Adrenal gland (tissue), 12 donors: ENCODE measurements around the gene SUCLG2. TPM values are rescaled to one million over a fixed set of nuclear protein-coding genes. Genes with fewer than 3 reads are reported as not detected.

Experiments
- DNase-seq, 7 donors: peaks; one replicate each; pipeline ENCODE4 v3.0.0-alpha.2; 2019 to 2020
- H3K27ac ChIP-seq, 5 donors: fragments of 200-600 bp; sonication (generic) in 4 of 5; 1 replicate in 3 of 5; 2 replicates in 2 of 5; pipeline versions ENCODE4 v1.5.1 to v1.8.0; 2016 to 2020; ENCODE audit warnings: mild to moderate bottlenecking in 1 of 5
- H3K27me3 ChIP-seq: fragments of 200-600 bp; 2 replicates; pipeline ENCODE4 v1.8.0; 2021
- H3K36me3 ChIP-seq, 2 donors: fragments of 200-600 bp; replicated peaks in 1 of 2; 1 replicate in 1 of 2; 2 replicates in 1 of 2; pipeline versions ENCODE4 v1.5.1 to v1.8.0; 2018 to 2022
- H3K4me1 ChIP-seq, 2 donors: fragments of 200-600 bp; replicated peaks in 1 of 2; 1 replicate in 1 of 2; 2 replicates in 1 of 2; pipeline versions ENCODE4 v1.5.1 to v1.8.0; 2018 to 2021
- H3K4me3 ChIP-seq, 4 donors: fragments of 200-600 bp; sonication (generic) in 3 of 4; one replicate each; pipeline ENCODE4 v1.5.1; 2016 to 2018
- H3K9me3 ChIP-seq, 3 donors: fragments of 200-600 bp; sonication (generic) in 1 of 3; replicated peaks in 1 of 3; 1 replicate in 2 of 3; 2 replicates in 1 of 3; pipeline versions ENCODE4 v1.5.1 to v1.8.0; 2016 to 2021
- POLR2A ChIP-seq, 2 donors: fragments of 450-650 bp; IDR thresholded peaks; one replicate each; pipeline ENCODE4 v1.6.1; 2017; ENCODE audit warnings: antibody characterized with exemption in 2 of 2, mild to moderate bottlenecking in 2 of 2, moderate library complexity in 1 of 2
- WGBS, 4 donors: extraction: QIAGEN DNeasy Blood & Tissue Kit in 2 of 4; methylation state at CpG; one replicate each; pipeline versions ENCODE4 v1.1.5 to v1.1.7; 2013 to 2017; 5-methylcytosine and 5-hydroxymethylcytosine counted together
- intact Hi-C, 2 donors: fragments of 100-400 bp; cut with DNase I; formaldehyde crosslinking; loops; one replicate each; pipeline versions ENCODE4 v1.14.1 to v1.15.0; 2022 to 2023
- polyA plus RNA-seq, 3 donors: library from polyadenylated mRNA; stranded (reverse); fragments of 200-250 nt in 2 of 3; fragments of 350-450 nt in 1 of 3; fragmentation: Illumina TruSeq in 1 of 3; extraction: RNeasy Lipid Tissue Mini Kit (QIAGEN cat#74804) in 1 of 3; gene quantifications; one replicate each; pipeline ENCODE4 v1.2.3, GENCODE V29; 2013 to 2014
- total RNA-seq, 9 donors: library from RNA; depleted of rRNA in 4 of 9; stranded (reverse); fragments of >200 nt in 4 of 9; fragments of 120-200 nt in 1 of 9; fragmentation: NEBNext Ultra II Directional in 1 of 9; extraction: Animal tissue kit (Norgen Biotek cat#: 25700) in 1 of 9; gene quantifications; one replicate each; pipeline versions ENCODE4 v1.1.0 to v1.2.4, GENCODE V29; 2013 to 2023
- TF ChIP-seq, protein P1 (sequence below), 6 experiments: fragments of 450-650 bp in 4 of 6; fragments of 200-600 bp in 2 of 6; sonication (generic) in 1 of 6; IDR thresholded peaks; 1 replicate in 5 of 6; 2 replicates in 1 of 6; pipeline versions ENCODE4 v1.5.1 to v1.8.0; 2016 to 2021; ENCODE audit warnings: antibody characterized with exemption in 6 of 6, mild to moderate bottlenecking in 2 of 6, moderate library complexity in 1 of 6
- donor health status: healthy with polysubstance abuse.
- donor health status: Bipolar disorder and iron deficiency.
- donor health status: DM: yes; HTN: yes; CAD: no.
- donor health status: DM: no; HTN: no; CAD: no.
- donor health status: DM: no; HTN: no; CAD: no.
- donor health status: DM: yes; HTN: yes; CAD: no.

The SUCLG2 gene
- total and polyA plus RNA-seq, 12 donors: 24.4 to 115 (median 69.6) TPM

DNA sequence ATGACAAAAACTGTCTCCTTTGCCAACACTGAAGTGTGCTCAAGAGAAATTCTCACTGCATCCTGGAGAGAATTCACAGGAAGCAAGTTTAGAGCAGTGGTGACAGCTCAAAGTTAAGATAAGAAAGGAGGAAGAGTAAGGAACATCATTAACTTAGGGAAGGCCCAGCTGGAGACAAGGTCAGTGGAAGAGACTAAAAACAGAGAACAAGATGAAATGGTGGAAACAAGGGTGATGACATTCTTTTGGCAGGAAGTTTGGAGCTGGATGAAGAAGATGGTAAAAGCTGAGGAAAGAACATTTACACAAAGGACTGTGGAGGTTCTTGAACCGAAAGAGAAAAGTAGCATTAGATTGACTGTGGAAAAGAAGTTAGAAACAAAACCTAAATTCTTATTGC is 6.7 kb upstream of the SUCLG2 start:
- WGBS, 4 donors: 54 to 66% (median 65%) methylated on average over 1 of the region's 1 CpG
- no peak overlapping the region for H3K4me3 ChIP-seq
- no peaks in the 10 kb centered on the region for H3K4me1 ChIP-seq
- H3K27ac ChIP-seq: no peak overlapping the region
- no peaks in the 10 kb centered on the region for H3K9me3 ChIP-seq
- no peaks in the 10 kb centered on the region for H3K27me3 ChIP-seq
- no peak for DNase-seq
- no peaks in the 10 kb centered on the region for H3K36me3 ChIP-seq
- intact Hi-C loops: no loop called here
- TF ChIP-seq POLR2A (IDR thresholded peaks at IDR 0.05): no peak
- TF ChIP-seq, protein P1, sequence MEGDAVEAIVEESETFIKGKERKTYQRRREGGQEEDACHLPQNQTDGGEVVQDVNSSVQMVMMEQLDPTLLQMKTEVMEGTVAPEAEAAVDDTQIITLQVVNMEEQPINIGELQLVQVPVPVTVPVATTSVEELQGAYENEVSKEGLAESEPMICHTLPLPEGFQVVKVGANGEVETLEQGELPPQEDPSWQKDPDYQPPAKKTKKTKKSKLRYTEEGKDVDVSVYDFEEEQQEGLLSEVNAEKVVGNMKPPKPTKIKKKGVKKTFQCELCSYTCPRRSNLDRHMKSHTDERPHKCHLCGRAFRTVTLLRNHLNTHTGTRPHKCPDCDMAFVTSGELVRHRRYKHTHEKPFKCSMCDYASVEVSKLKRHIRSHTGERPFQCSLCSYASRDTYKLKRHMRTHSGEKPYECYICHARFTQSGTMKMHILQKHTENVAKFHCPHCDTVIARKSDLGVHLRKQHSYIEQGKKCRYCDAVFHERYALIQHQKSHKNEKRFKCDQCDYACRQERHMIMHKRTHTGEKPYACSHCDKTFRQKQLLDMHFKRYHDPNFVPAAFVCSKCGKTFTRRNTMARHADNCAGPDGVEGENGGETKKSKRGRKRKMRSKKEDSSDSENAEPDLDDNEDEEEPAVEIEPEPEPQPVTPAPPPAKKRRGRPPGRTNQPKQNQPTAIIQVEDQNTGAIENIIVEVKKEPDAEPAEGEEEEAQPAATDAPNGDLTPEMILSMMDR (IDR thresholded peaks at IDR 0.05): no peak

DNA sequence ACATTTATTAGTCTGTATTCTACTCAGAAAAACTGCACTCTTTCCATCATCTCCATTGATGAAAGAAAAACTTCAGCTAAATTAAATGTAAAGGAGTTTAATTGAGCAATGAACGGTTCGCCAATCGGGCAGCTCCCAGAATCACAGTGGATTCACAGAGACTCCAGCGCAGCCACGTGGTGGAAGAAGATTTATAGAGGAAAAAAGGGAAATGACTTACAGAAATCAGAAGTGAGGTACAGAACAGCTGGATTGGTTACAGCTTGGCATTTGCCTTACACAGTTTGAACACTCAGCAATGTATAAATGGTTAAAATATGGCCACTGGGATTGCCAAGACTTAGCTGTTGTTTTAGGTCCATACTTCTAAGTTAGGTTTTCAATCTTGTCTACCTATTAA is 2.8 kb upstream of the SUCLG2 start:
- H3K9me3 ChIP-seq: no peaks in the 10 kb centered on the region
- intact Hi-C loops: no loop called here
- DNase-seq: no peak
- H3K27ac ChIP-seq: no peak overlapping the region
- no peak overlapping the region for H3K4me3 ChIP-seq
- TF ChIP-seq POLR2A (IDR thresholded peaks at IDR 0.05): no peak
- TF ChIP-seq, protein P1 (IDR thresholded peaks at IDR 0.05): no peak
- no peaks in the 10 kb centered on the region for H3K27me3 ChIP-seq
- H3K4me1 ChIP-seq: peaks cover 8 to 16% of the 10 kb centered on the region in 2 donors
- H3K36me3 ChIP-seq: no peaks in the 10 kb centered on the region
- 72 to 94% (median 82%) methylated on average over 5 of the region's 5 CpGs for WGBS, 4 donors

DNA sequence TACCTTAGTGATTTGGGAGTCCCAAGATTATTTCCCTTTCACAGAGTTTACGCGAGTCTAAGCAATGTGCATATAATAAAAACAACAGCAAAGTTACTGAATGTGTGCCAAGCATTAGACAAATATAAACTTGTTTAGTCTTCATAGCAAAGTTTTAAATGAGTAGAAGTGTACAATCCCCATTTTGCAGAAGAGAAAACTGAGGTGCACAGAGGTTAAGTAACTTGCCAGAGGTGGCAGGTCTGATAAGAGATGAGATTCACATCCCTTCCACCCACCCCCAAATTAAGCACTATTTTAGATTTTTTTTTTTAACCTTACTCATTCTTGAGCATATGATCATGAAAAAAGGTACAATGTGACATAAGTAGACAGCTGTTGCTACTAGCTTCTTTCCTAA is 2.2 kb upstream of the SUCLG2 start:
- DNase-seq: no peak
- WGBS, 4 donors: 91 to 100% (median 93%) methylated on average over 2 of the region's 2 CpGs
- intact Hi-C loops: no loop called here

DNA sequence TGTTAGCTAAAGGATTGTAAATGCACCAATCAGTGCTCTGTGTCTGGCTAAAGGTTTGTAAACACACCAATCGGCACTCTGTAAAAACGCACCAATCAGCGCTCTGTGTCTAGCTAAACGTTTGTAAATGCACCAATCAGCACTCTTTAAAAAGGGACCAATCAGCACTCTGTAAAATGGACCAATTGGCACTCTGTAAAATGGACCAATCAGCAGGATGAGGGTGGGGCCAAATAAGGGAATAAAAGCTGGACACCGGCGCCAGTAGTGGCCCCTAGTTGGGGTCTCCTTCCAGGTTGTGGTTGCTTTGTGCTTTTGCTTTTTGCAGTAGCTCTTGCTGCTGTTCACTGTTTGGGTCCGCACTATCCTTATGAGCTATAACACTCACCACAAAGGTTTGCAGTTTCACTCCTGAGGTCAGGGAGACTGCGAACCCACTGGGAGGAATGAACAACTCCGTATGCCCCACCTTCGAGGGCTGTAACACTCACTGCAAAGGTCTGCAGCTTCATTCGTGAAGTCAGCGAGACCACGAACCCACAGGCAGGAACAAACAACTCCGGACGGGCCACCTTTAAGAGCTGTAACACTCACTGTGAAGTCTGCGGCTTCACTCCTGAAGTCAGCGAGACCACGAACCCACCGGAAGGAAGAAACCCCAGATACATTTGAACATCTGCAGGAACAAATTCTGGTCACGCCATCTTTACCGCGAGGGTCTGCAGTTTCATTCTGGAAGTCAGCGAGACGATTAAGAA is 1.1 kb upstream of the SUCLG2 start:
- H3K27ac ChIP-seq: peak overlapping the region in 1 of 5 donors; percentile 97

More for the DNA sequence above, 2.2 kb upstream of the SUCLG2 start:
- no peak for TF ChIP-seq POLR2A (IDR thresholded peaks at IDR 0.05)
- TF ChIP-seq, protein P1 (IDR thresholded peaks at IDR 0.05): no peak
- H3K27me3 ChIP-seq: no peaks in the 10 kb centered on the region
- no peaks in the 10 kb centered on the region for H3K9me3 ChIP-seq
- peaks cover 8 to 16% of the 10 kb centered on the region in 2 donors for H3K4me1 ChIP-seq
- H3K27ac ChIP-seq: no peak overlapping the region
- no peaks in the 10 kb centered on the region for H3K36me3 ChIP-seq
- H3K4me3 ChIP-seq: no peak overlapping the region

More for the DNA sequence above, 1.1 kb upstream of the SUCLG2 start:
- H3K4me3 ChIP-seq: peak overlapping the region in 1 of 4 donors; percentile 96
- no peaks in the 10 kb centered on the region for H3K27me3 ChIP-seq
- peak in 4 of 7 donors; percentile 29 to 64 (median 40) for DNase-seq
- WGBS, 4 donors: 78 to 89% (median 81%) methylated on average over 22 to 24 of the region's 24 CpGs
- no peaks in the 10 kb centered on the region for H3K36me3 ChIP-seq
- H3K9me3 ChIP-seq: no peaks in the 10 kb centered on the region
- intact Hi-C loops: no loop called here
- peaks cover 8 to 19% of the 10 kb centered on the region in 2 donors for H3K4me1 ChIP-seq
- TF ChIP-seq, protein P1 (IDR thresholded peaks at IDR 0.05): no peak
- no peak for TF ChIP-seq POLR2A (IDR thresholded peaks at IDR 0.05)
